H7 (cell line): ENCODE data around the gene INPP5A. TPM values are rescaled to one million over a fixed set of nuclear protein-coding genes. Genes with fewer than 3 reads are reported as not detected.
"Not testable (repeated sequence)": the region's sequence is repeated elsewhere in the genome, so short reads cannot be mapped to it uniquely, and the experiment has no call there.

Experiments
- DNase-seq: peaks from one replicate; pipeline ENCODE4 v3.0.0; 2012
- H3K27me3 ChIP-seq: 2 replicates; pipeline ENCODE4 v1.6.0; 2011; ENCODE audit warnings: mild to moderate bottlenecking, low read length; ENCODE audit not compliant: control insufficient read depth, insufficient read depth
- H3K36me3 ChIP-seq: replicated peaks from 2 replicates; pipeline ENCODE4 v1.5.1; 2011; ENCODE audit warnings: low read length; ENCODE audit not compliant: control insufficient read depth, insufficient read depth
- H3K4me3 ChIP-seq: 2 replicates; pipeline ENCODE4 v1.5.1; 2011; ENCODE audit warnings: low read depth, mild to moderate bottlenecking, control low read depth, low read length, moderate library complexity; ENCODE audit not compliant: insufficient read depth
- total RNA-seq: library from RNA; depleted of rRNA; stranded (reverse); fragments of >200 nt; shearing (Covaris generic); gene quantifications from 2 replicates; pipeline ENCODE4 v1.2.3, GENCODE V29; 2014

INPP5A gene
- total RNA-seq, 1 experiment from 2014 or later, result 29.2 TPM

GRCh38 chr10:132553568-132553967, 16.0 kb downstream of the INPP5A start:
- H3K36me3 ChIP-seq, DNase-seq, H3K4me3 ChIP-seq, H3K27me3 ChIP-seq: not testable (repeated sequence)

- no peak overlapping the region for H3K4me3 ChIP-seq
- no peaks in the 10 kb centered on the region for H3K36me3 ChIP-seq
- peak; percentile 19 for DNase-seq
- no peaks in the 10 kb centered on the region for H3K27me3 ChIP-seq
Observed at GRCh38 chr10:132554053-132554990, 16.7 kb downstream of the INPP5A start.

DNA sequence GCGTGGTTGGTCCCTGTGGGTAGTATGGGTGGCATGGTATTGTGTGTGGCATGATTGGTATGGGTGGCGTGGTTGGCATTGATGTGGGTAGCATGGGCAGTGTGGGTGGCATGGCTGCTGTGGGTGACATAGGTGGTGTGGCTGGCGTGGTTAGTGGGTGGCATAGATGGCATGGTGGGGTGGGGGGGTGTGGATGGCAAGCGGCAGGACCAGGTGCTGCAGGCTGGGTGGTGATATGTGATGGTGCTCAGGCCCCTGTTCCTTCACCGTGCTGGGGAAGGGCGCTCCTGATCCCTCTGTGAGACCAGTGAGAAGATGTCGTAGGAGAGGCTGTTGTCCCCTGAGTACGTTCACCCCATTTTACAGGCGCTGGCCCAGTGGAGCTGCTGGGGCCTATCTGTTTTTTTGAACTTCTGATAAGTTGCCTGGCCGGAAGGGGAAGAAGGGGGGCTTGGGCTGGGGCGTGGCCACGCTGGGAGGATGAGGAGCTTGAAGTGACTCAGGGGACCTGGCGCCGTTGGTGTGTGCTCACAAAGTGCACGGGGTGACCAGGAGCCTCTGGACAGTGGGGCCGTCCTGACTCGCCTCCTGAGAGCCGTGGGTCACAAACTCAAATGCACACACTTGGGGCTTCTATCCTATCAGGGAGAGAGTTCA, 17.5 kb downstream of the INPP5A start:
- Histone ChIP-seq H3K36me3 (no peaks in the 10 kb centered on the region), H3K4me3 (no peak overlapping the region), H3K27me3 (no peaks in the 10 kb centered on the region)
- DNase-seq, result peak; percentile 45

- H3K27me3 ChIP-seq, result no peaks in the 10 kb centered on the region
- no peak overlapping the region for H3K4me3 ChIP-seq
- peak; percentile 33 for DNase-seq
- H3K36me3 ChIP-seq, result no peaks in the 10 kb centered on the region
Observed at GRCh38 chr10:132555648-132556575, 18.3 kb downstream of the INPP5A start.

- Histone ChIP-seq H3K36me3 (no peaks in the 10 kb centered on the region), H3K27me3 (no peaks in the 10 kb centered on the region; the same call in 1 of the 2 replicates), H3K4me3 (no peak overlapping the region)
- peak; percentile 47 for DNase-seq
Observed at GRCh38 chr10:132556994-132557441, 19.4 kb downstream of the INPP5A start.

- DNase-seq, result peak; percentile 63
- no peaks in the 10 kb centered on the region; the same call in 1 of the 2 replicates for H3K27me3 ChIP-seq
- no peak overlapping the region for H3K4me3 ChIP-seq
Observed at GRCh38 chr10:132557696-132558515, 20.3 kb downstream of the INPP5A start.

GRCh38 chr10:132558516-132559413, 21.2 kb downstream of the INPP5A start:
- Histone ChIP-seq H3K36me3 (no peaks in the 10 kb centered on the region), H3K4me3 (no peak overlapping the region), H3K27me3 (no peaks in the 10 kb centered on the region; the same call in 1 of the 2 replicates)
- DNase-seq, result peak; percentile 78

More at GRCh38 chr10:132557696-132558515, 20.3 kb downstream of the INPP5A start:
- no peaks in the 10 kb centered on the region for H3K36me3 ChIP-seq

DNA sequence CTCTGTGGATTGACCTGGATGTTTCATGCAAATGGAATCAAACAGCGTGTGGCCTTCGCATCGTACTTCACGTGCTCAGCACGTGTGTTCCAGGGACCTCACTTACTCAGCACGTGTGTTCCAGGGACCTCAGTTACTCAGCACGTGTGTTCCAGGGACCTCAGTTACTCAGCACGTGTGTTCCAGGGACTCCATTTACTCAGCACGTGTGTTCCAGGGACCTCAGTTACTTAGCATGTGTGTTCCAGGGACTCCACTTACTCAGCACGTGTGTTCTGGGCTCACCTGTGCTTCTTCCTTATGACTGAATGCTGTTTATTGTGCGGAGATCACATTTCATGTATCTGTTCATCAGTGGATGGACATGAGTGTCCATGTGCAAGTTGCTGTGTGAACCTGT, 22.0 kb downstream of the INPP5A start:
- DNase-seq, result no peak
- no peak overlapping the region for H3K4me3 ChIP-seq
- H3K36me3 ChIP-seq, result no peaks in the 10 kb centered on the region
- H3K27me3 ChIP-seq, result no peaks in the 10 kb centered on the region; the same call in 1 of the 2 replicates

- no peaks in the 10 kb centered on the region for H3K36me3 ChIP-seq
- DNase-seq, result peak; percentile 13
- no peak overlapping the region for H3K4me3 ChIP-seq
- no peaks in the 10 kb centered on the region; the same call in 1 of the 2 replicates for H3K27me3 ChIP-seq
Observed at GRCh38 chr10:132560241-132560731, 22.7 kb downstream of the INPP5A start.

GRCh38 chr10:132562177-132562915, 24.8 kb downstream of the INPP5A start:
- no peaks in the 10 kb centered on the region for H3K36me3 ChIP-seq
- H3K27me3 ChIP-seq, result no peaks in the 10 kb centered on the region; the same call in 1 of the 2 replicates
- DNase-seq, result peak; percentile 62
- no peak overlapping the region for H3K4me3 ChIP-seq

GRCh38 chr10:132562916-132563456, 25.4 kb downstream of the INPP5A start:
- no peak for DNase-seq
- H3K4me3 ChIP-seq, result no peak overlapping the region

More at GRCh38 chr10:132562916-132563456, 25.4 kb downstream of the INPP5A start:
- no peaks in the 10 kb centered on the region; the same call in 1 of the 2 replicates for H3K27me3 ChIP-seq
- no peaks in the 10 kb centered on the region for H3K36me3 ChIP-seq
